Right atrium auricular region (tissue), 2 donors: ENCODE results near the gene UHRF1. TPM values are rescaled to one million over a fixed set of nuclear protein-coding genes. Genes with fewer than 3 reads are reported as not detected.
A peak's percentile ranks its signal among the peaks of the same experiment; 100 is the strongest.

Experiments
- DNase-seq: peaks from one replicate; pipeline ENCODE4 v3.0.0-alpha.2; 2019; ENCODE audit warnings: low spot score
- H3K27ac ChIP-seq, 2 donors: fragments of 200-600 bp; sonication (generic); 1 replicate in 1 of 2; 2 replicates in 1 of 2; pipeline ENCODE4 v1.5.1; 2016 to 2019
- H3K27me3 ChIP-seq, 2 donors: fragments of 200-600 bp; sonication (generic); one replicate each; pipeline versions ENCODE4 v1.5.1 to v1.6.0; 2017 to 2019
- H3K36me3 ChIP-seq: fragments of 200-600 bp; sonication (generic); one replicate; pipeline ENCODE4 v1.5.1; 2016
- H3K4me1 ChIP-seq, 2 donors: fragments of 200-600 bp; sonication (generic); one replicate each; pipeline versions ENCODE4 v1.5.1 to v1.6.0; 2017 to 2019
- H3K4me3 ChIP-seq, 2 donors: fragments of 200-600 bp; sonication (generic); 1 replicate in 1 of 2; 2 replicates in 1 of 2; pipeline ENCODE4 v1.5.1; 2017 to 2019; ENCODE audit warnings: mild to moderate bottlenecking in 1 of 2, moderate library complexity in 1 of 2
- H3K9me3 ChIP-seq, 2 donors: fragments of 200-600 bp; sonication (generic); one replicate each; pipeline ENCODE4 v1.5.1; 2019
- CTCF ChIP-seq, 2 donors: fragments of 200-600 bp; sonication (generic); IDR thresholded peaks; one replicate each; pipeline ENCODE4 v1.5.1; 2019; ENCODE audit warnings: antibody characterized with exemption in 2 of 2
- total RNA-seq, 2 donors: library from RNA; depleted of rRNA; stranded (reverse); fragments of >200 nt; gene quantifications; one replicate each; pipeline ENCODE4 v1.1.0, GENCODE V29; 2016

UHRF1 gene
- total RNA-seq, 2 donors from 2014 or later, result 0.28 to 0.33 TPM

GRCh38 chr19:4986471-4986891, 77.2 kb downstream of the UHRF1 start:
- Histone ChIP-seq H3K27ac (peak overlapping the region in 1 of 2 donors; percentile 57), H3K9me3 (no peaks in the 10 kb centered on the region), H3K4me1 (peaks cover 6 to 66% of the 10 kb centered on the region in 2 donors), H3K36me3 (no peaks in the 10 kb centered on the region), H3K27me3 (no peaks in the 10 kb centered on the region), H3K4me3 (no peak overlapping the region)
- DNase-seq, result no peak
- TF ChIP-seq CTCF (IDR thresholded peaks at IDR 0.05), result no peak

GRCh38 chr19:4987256-4987655, 78.0 kb downstream of the UHRF1 start:
- Histone ChIP-seq H3K4me1 (peaks cover 6 to 66% of the 10 kb centered on the region in 2 donors), H3K4me3 (no peak overlapping the region)
- no peak for TF ChIP-seq CTCF (IDR thresholded peaks at IDR 0.05)

GRCh38 chr19:4987692-4988370, 78.5 kb downstream of the UHRF1 start:
- peaks cover 6 to 66% of the 10 kb centered on the region in 2 donors for H3K4me1 ChIP-seq
- DNase-seq, result no peak

More at GRCh38 chr19:4987256-4987655, 78.0 kb downstream of the UHRF1 start:
- Histone ChIP-seq H3K36me3 (no peaks in the 10 kb centered on the region), H3K27ac (peak overlapping the region in 1 of 2 donors; percentile 57), H3K27me3 (no peaks in the 10 kb centered on the region), H3K9me3 (no peaks in the 10 kb centered on the region)
- no peak for DNase-seq

GRCh38 chr19:4988770-4989251, 79.5 kb downstream of the UHRF1 start:
- H3K4me3 ChIP-seq, result no peak overlapping the region
- peaks cover 6 to 58% of the 10 kb centered on the region in 2 donors for H3K4me1 ChIP-seq
- no peak for TF ChIP-seq CTCF (IDR thresholded peaks at IDR 0.05)

More at GRCh38 chr19:4987692-4988370, 78.5 kb downstream of the UHRF1 start:
- no peak overlapping the region for H3K4me3 ChIP-seq
- H3K27ac ChIP-seq, result peak overlapping the region in 1 of 2 donors; percentile 57
- H3K9me3 ChIP-seq, result no peaks in the 10 kb centered on the region
- H3K36me3 ChIP-seq, result no peaks in the 10 kb centered on the region
- H3K27me3 ChIP-seq, result no peaks in the 10 kb centered on the region
- no peak for TF ChIP-seq CTCF (IDR thresholded peaks at IDR 0.05)

GRCh38 chr19:4990306-4990705, 81.0 kb downstream of the UHRF1 start:
- Histone ChIP-seq H3K9me3 (no peaks in the 10 kb centered on the region), H3K4me1 (peaks cover 6 to 45% of the 10 kb centered on the region in 2 donors), H3K27me3 (no peaks in the 10 kb centered on the region), H3K36me3 (no peaks in the 10 kb centered on the region), H3K4me3 (no peak overlapping the region), H3K27ac (no peak overlapping the region)
- no peak for TF ChIP-seq CTCF (IDR thresholded peaks at IDR 0.05)
- no peak for DNase-seq

More at GRCh38 chr19:4988770-4989251, 79.5 kb downstream of the UHRF1 start:
- Histone ChIP-seq H3K27ac (peak overlapping the region; percentile 30 to 53), H3K9me3 (no peaks in the 10 kb centered on the region), H3K27me3 (no peaks in the 10 kb centered on the region), H3K36me3 (no peaks in the 10 kb centered on the region)
- peak; percentile 82 for DNase-seq
